HG02798 (cell line): ENCODE measurements around the gene SMCO3.
A peak's percentile ranks its signal among the peaks of the same experiment; 100 is the strongest.

Source experiments
- ATAC-seq: cut with Tn5 transposase; IDR thresholded peaks from one replicate; pipeline ENCODE4 v1.9.1; 2021; ENCODE audit warnings: mild to moderate bottlenecking; ENCODE audit not compliant: unreplicated experiment, poor library complexity

Gene SMCO3

DNA sequence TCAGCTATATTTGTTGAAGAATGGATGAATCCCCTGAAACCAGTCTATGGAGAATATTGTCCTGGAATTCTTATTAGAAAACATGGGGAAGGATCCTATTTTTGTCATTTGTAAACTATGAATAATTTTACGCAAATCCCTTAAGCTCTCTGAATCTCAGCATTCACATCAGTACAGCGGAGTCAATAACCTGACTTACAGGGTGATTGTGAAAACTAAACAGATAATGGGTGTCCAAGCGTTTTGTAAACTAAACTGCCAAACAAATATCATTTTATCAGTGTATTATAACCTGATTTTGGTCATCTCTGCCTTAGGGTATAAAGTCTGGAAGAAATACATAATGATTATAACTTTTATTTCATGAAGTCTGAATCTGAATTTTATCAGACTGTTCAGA is 19.4 kb upstream of the SMCO3 start:
- no peak for ATAC-seq

DNA sequence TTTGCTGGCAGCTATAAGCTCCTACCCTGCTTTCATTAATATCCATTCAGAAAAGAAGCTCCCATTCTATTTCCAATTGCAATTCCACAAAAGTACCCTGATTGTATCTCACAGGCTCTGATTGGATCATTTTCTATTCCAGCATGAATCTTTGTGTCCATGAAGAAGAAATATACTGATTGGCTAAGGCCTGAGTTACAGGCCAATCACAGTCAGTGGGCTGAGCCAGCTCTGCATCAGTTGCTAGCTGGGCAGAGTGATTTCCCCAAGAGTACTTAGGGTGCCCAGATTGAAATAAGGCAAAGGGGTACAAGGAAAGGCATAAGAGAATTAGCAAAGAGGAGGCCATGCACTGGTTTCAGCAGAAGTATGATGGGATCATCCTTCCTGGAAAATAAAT is 14.9 kb upstream of the SMCO3 start:
- ATAC-seq, result peak; percentile 87

DNA sequence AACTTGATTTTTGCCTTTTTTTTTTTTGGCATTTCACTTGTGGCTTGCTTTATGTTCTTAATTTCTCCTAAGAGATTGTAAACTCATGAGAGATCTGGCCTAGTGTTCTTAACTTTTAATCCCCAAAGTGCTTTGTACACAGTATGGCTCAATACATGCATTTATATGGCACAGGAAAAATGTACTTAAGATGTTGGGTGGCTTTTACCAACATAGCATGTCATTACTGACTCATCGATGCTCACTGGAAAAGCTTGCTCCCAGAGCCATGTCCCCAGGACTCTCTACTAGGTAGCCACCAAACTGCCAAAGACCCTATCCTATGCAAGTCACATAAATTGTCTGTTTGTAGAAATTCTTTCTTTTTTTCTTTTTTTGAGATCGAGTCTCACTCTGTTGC is 13.1 kb upstream of the SMCO3 start:
- no peak for ATAC-seq

DNA sequence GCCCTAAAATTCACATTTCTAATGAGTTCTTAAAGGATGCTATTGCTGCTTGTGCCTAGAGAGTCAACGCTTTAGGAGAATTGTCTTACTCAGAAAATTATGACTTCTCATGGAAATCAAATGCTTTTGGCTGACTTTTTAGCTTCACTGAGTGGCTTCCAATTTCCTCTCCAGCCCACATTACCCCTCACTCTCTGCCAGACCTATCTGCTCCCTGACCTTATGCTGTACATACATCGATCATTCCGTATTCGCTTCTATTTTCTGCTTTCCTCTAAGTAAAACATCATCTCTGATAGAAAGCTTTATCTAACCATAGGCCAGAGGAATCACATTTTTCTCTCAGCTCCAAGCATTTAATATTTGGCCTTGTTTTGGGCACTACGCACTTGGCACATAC is 12.5 kb upstream of the SMCO3 start:
- ATAC-seq, result no peak

DNA sequence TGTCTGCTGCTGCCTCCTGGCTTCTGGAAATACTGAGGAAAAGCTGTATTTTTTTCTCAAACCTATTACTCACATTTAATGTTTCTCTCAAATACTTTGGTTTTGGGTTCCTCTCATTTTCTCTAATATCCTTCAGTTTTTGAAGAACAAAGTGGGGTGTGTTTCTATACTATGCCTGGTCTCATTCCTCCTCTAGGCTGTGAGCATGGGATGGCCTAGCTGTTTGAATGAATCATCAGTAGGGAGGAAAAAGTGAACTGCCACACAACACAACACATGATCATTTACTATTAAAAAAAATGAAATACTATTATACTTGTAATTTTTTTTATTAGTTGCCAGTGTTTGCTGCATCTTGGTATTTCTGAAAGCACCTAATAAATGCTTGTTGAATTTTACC is 11.3 kb upstream of the SMCO3 start:
- ATAC-seq, result no peak

DNA sequence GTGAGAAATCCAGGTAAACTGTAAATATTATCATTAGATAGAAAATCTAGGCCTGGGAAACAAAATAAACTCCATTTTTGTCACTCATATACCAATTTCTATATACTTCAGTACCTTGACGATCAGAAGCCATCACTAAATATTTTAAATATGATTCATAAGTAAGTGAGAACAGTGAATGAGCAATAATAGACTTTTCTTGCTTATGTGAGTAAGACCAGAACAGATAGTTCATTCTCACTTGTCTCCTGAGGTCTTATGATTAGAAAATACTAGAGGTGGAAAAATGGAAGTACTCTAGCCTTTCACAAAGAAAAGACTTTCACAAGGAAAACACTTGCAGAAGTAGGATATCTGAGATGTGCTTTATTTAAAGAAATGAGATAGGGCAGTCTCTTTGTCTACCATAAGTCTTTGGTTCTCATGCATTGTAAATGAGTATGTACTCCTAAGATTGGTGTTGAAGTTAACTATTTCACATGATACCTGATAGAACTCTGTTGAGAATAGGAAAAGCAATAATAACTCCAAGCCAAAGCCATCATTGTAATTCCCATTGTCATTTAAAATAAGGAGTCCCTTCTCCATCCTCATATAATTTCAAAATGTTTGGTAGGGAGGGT is 10.1 kb upstream of the SMCO3 start:
- no peak for ATAC-seq

DNA sequence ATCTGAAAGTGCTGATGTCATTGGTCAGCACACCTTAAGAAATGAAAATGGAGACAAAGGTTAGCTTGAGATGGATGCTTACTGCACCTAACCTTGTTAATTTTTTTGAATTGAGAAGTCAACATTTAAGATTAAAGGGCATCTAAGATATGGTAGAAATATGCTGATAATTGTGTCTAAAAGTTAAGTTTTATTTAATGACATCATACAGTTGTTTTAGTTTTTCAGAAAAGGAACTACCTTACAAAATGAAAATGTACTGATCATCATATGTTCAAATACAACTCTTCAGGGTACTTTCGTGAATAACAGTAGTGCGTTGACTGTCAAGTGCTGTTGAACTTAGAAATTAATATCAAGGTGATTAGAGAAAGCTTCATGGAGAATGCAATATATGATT is 2.5 kb downstream of the SMCO3 start:
- ATAC-seq, result no peak

DNA sequence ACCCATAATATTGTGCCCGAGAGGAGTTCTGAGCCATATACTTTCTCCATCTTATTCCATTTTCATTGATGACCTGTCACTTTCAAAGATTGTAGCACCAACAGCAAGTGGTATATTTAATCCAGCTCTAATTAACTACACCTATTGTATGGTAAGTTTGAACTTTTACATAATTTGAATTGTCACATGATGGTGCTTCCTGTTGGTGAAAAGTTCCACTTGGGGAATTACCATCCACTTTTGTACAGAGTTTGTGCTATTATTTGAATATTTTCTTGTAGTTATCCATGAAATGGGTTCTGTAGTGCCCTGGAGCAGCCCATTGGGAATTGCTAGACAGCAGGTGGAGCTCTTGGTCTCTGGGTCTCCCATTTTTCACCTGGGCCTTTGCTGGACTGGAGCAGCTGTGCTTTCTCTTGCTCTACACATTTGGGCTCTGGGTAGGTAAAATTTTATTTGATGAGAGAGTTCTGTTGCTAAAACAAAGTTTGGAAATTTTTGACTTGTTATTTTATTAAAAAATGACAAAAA is 3.0 kb downstream of the SMCO3 start:
- no peak for ATAC-seq

DNA sequence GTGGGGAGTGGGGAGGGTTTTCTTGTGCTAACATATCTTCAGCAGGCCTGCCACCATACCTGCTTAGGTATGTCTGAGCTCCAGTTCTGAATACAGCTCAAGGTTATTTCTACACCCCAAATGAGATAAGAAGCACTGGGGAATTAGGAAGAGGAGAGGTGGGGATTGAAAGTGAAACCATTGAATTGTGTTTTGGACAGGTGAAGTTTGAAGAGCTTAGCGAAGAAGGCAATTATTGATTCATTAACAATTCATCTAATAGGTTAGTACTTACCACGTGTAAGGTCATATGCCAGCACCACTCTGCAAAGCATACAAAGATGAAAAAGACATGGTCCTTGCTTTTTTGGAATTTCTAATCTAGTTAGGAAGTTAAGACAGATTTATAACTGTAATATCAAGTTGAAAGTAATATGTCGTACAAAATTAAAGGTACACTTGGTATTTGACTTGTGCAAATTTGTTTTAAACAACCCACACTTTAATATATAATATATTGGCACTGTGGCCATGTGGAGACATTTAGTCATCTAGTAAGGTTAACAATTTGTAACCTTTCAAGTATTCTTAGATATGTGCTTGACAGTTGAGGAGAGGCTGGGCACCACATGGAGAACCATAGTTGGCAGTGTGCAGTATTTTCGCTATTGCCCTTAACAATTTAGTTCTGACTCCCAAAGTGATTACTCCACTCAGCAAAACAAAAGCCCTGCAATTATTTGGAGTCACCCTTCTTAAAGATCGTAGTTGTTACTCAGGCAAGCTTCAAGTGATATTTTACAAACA is 3.6 kb downstream of the SMCO3 start:
- ATAC-seq, result no peak

DNA sequence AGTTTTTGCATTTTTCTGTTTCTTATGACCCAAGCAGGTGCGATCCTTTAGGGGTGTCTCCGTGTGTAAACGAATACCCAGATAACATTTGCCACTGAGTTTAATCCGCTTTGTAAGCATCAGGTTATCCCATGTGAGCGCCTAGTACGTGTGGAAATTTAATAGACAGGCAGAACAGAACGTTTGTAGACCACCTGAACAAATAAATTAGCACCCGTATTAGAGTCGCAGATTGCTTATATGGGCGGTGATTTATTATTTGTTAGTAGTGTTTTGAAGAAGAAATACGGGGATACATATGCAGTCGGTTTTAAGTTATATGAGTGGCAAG is 10.2 kb downstream of the SMCO3 start:
- ATAC-seq, result peak; percentile 23

DNA sequence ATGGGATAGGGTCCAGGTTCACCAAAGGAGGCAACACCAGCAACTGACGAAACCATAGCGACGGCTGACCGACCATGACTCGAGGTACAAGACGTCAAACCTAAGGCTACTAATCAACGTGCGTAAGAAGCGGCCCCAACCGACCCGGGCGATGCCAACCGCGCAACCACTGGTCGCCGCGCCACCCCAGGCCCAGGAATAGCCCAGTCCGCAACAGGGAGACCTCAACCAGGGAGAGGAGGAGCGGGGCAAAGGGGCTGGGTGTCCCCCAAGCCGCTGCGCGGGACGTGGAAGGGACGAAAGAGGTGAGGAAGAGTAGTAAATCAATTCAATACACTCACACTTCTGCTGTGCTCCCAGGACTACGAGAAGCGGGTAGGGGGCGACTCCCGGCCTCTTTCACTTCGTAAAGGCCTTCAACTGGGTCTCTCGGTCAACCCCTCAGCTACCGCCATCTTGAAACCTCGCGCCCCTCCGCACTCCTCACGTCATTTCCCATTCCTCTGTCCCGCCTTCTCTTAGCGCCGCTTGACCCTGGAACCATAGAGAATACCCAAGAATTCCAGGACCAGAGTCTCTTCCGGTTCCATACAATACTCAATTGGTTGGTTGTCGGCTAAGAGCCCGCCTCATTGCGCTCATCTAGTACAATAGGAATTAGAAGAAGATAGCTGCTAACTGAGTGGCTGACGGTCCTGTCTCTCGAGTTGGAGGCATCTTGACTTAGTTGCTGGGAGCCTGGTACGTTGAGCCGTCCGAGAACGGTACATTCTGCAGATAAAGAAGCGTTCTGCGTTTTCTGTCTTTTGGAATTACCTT is 10.8 kb downstream of the SMCO3 start, which contains the start of the genes C12orf60 and WBP11:
TSS of gene C12orf60 (plus strand) at position 660 of the 819 bp plus-strand sequence. CDS start 19,266 bp downstream, outside the sequence.
TSS of gene WBP11 (minus strand) at position 468 of the 819 bp plus-strand sequence. CDS start 2,095 bp downstream, outside the sequence.
- ATAC-seq, result peak; percentile 100

DNA sequence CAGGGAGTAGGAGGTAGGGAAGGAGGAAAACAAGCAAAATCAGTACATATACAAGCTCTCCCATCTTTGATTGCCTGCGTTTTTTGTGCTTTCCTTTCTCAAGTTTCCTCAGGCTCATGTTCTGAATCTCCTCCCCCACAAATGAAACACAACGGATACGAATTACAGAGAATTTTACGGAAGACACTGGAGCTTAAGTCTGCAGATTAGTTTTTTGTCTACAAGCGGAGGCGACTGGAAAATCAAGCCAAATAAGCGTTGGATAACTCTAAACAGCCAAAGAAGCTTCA is 11.3 kb downstream of the SMCO3 start:
- no peak for ATAC-seq

DNA sequence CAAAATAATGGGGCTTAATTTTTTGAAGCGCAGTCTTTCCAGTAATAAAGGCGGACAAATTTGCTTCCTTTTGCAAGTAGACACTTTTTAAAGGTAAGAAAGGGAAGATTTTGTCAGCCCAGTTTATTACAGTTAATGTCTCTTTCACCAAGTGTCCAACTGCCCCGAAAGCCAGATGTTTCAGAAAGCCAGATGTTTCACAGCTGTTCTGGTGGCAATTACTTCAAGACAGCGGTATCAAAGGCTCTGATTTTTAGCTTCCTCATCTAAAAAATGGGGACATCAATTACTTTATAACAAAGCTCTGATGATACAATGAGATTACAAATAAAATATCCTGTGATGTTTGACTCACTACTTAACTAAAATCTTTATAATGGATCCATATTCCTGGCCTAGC is 11.7 kb downstream of the SMCO3 start:
- no peak for ATAC-seq

DNA sequence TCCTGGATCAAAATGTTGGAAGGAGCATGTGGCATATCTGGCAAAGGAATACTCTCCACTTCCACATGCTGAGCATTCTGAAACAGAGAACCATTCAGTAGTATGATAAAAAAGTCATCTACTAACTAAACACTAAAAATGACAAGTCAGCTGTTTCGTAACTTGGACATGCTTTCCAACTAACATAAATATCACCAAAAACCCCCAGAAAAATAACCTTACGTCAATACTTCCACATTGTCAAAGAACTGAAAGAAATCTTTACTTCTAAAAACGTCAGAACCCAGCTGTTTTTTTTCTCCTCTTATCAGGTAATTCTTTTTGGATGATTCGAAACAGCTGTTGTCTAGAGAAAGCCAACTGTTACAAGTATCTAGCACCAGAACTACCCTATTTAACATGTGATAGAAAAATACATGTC is 18.9 kb downstream of the SMCO3 start:
- ATAC-seq, result no peak

DNA sequence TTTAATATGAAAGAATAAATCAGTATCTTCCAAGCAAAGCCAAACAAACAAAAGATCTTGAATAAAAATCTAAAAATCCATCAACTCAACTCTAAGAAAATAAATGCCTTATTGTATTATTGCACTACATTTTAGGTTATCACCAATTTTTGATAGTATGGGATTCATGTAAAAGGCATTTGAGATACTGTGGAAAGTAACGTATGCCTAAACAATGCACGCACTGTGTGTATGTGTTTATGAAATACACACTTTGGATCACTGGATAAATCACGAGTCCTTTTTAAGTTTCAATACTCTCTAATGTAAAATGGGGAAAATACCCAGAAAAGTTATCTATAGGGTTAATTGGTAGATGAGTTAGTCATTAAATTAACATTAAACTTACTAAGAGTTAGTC is 28.4 kb downstream of the SMCO3 start:
- ATAC-seq, result no peak

DNA sequence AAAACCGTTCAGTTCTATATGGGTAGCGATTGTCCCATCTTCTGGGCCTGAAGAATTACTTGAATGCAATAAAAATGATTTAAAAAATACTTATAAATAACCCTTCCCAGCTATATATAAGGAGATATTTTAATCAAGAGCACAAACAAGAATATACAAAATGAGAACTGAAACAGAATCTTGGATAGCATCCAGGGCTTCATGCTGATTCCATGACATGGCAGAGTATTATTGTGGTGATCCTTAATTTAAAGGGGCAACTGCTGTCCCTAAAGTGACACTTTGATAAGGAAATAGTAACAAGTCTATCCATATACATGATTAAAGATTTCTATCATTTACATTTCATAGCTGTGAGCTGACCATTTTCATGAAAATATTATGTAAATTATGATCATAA is 29.5 kb downstream of the SMCO3 start:
- no peak for ATAC-seq

DNA sequence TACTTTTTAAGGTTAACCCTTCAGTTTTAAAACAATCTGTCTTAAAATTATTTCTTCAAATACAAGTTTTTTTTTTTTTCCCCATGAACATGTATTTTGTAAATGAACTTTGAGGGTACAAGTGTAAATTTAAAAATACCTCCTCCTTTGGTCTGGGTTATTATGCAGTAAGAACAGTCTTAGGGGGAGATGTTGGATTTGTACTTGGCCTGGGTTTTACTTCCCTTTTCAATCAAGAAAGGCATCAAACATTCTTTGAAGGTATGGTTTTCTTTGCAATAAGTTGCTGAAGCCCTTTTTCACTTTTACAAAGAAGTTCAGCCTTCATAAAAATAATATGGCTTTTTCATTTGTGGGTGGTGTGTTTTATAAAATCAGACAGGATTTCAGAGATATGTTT is 31.2 kb downstream of the SMCO3 start:
- ATAC-seq, result no peak

DNA sequence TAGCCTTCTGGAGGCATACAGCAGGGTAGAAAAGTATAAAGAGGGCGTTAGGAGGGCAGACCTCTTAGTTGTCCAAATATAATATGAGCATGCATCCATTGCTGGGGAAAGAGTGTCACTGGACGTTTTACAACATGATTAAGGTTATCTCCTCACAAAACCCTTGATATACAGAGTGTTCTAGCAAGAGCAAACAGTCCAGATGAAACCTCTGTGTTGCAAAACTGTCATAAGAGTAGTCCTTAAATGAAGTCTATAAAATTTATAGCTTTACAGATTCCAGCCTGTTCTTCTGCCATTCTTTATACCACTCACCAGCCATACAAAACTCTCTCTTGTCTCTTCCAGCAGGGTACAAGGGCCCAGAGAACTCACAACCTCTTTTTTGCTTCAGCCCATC is 32.4 kb downstream of the SMCO3 start:
- no peak for ATAC-seq

DNA sequence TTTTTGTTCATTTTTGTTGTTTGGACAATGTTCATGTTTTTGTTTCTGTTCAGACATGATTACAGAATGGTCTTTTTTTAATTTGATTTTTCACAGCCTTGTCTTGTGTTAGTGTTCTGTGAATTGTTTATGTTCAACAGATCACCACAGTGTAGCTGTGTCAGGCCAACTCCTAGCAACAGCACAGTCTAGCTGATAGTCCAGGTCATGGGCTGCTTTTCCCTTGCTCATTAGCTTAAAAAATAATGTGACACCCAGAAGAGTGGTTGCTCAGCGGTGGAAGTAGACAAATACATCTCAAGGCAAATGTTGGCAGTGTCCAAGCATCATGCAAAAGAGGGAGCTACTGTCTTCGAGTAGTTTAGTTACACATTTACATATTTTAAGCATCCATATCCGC is 33.1 kb downstream of the SMCO3 start:
- ATAC-seq, result no peak

DNA sequence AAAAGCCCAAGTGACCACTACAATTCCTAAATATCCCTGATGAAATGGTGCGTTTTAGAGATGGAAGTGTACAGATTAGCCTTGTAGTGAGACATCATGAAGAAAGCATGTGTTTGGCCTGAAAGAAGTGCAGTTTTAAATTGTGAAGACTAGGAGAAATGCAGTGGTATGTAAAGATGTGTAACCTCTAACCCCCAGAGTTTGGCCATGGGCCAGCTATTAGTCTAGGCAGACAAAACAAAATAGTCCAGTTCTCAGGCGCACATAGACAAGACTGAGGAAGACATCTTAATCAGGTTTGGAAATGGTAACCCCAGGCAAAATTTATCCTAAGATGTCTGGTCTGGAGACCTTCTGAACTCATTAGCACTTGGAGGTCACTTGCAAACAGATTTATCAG is 34.1 kb downstream of the SMCO3 start:
- ATAC-seq, result no peak

DNA sequence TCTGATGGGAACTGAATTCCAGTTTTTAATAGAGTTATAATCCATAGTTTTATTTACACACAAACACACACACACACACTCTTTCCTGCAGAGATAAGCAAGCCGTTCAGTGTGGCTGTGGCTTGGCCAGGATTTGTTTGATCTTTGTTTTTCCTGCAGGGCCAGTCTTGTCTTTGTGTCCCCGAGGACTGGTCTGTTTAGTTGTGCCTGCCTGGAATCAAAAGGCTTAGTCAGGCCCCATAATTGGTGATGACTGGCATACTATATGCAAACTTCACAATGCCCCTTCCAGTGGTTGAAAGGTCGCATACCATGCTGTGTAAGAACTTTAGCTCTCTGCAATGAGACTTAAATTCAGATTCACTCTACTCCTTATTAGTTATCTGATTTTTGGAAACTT is 36.7 kb downstream of the SMCO3 start:
- ATAC-seq, result no peak
